GM12874 (cell line): ENCODE measurements around the gene PHC3.

Experiments used
- TF ChIP-seq, protein P1 (sequence below): IDR thresholded peaks from 2 replicates; pipeline ENCODE4 v1.5.1; 2011; ENCODE audit warnings: low read depth, mild to moderate bottlenecking, control low read depth, low read length, moderate library complexity; ENCODE audit not compliant: insufficient read depth

PHC3 gene

DNA sequence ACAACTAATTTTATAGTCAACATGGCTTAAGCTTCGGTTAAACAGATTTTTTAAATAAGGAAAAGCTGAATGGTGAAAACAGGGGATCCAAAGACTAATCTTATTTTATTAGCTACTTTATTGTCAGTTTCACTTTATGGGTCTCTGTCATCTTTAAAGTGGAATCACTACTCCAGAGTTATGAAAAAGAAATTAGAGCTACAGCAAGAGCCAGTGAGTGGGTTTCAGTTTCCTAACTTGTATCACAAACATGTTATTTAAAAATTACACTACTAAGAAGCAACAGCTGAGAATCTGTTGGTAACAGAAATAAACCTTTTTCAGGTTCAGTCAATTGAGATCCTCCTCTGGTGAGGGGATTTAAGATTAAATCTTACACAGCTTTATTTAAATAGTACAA is 10.0 kb downstream of the PHC3 start:
- TF ChIP-seq, protein P1, sequence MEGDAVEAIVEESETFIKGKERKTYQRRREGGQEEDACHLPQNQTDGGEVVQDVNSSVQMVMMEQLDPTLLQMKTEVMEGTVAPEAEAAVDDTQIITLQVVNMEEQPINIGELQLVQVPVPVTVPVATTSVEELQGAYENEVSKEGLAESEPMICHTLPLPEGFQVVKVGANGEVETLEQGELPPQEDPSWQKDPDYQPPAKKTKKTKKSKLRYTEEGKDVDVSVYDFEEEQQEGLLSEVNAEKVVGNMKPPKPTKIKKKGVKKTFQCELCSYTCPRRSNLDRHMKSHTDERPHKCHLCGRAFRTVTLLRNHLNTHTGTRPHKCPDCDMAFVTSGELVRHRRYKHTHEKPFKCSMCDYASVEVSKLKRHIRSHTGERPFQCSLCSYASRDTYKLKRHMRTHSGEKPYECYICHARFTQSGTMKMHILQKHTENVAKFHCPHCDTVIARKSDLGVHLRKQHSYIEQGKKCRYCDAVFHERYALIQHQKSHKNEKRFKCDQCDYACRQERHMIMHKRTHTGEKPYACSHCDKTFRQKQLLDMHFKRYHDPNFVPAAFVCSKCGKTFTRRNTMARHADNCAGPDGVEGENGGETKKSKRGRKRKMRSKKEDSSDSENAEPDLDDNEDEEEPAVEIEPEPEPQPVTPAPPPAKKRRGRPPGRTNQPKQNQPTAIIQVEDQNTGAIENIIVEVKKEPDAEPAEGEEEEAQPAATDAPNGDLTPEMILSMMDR: no peak

DNA sequence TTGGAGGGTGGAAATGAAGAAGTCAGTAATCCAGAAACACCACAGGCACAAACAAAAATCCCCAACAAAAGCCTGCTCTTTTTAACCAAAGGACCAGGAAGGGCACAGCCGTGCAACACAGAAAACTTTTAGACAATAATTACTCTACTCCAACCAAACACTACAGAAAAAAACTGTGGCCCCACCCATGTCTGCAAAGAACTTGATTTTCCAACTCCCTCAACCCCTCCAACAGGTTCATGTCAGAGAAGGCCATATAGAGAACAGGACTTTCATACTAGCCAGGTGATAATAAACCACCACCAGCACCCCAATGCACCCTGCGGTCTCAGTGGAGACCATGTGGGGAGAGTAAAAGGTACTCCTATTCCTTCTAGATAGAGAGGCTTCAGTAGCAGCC is 16.8 kb downstream of the PHC3 start:
- TF ChIP-seq, protein P1: no peak

DNA sequence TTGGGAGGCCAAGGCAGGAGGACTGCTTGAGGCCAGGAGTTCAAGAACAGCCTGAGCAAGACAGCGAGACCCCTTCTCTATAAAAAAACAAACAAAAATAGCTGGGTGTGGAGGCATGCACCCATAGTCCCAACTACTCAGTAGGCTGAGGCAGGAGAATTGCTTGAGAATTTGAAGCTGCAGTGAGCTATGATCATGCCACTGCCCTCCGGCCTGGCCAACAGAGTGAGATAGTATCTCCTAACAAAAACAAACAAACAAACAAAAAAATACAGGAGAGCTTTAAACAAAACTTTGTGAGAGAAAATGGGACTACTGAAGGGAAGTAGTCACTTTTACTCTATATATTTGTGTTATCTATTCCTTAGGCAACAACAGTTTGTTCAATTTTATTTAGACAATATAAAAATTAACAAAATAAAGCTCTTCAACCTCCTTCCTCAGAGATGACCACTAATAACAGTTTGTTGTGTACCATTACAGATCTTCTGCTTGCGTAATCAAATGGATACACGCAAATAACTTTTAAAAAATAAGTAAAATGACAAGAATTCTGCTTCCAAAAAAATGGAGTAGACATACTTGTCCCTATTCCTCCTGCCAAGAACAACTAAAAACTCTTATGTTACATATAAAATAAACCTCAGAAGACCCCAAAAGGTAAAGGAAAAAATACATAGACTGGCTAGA is 17.4 kb downstream of the PHC3 start:
- TF ChIP-seq, protein P1: no peak

DNA sequence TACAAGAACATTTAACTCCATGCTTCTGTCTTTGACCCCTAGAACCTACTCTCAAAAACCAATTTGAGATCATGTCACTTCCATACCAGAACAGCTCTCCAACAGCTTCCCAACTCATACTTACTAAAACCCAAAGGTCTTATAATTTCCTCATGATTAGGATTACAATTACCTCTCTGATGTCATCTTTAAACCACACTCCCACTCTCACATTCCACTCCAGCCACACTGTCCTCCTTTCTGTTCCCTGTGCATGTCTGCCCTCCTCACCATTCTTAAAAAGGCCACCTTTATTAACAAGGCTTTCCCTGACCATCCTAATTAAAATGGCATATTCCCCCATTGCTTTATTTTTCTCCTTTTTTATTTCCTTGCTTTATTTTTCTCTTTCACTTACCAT is 18.9 kb downstream of the PHC3 start:
- TF ChIP-seq, protein P1: no peak

DNA sequence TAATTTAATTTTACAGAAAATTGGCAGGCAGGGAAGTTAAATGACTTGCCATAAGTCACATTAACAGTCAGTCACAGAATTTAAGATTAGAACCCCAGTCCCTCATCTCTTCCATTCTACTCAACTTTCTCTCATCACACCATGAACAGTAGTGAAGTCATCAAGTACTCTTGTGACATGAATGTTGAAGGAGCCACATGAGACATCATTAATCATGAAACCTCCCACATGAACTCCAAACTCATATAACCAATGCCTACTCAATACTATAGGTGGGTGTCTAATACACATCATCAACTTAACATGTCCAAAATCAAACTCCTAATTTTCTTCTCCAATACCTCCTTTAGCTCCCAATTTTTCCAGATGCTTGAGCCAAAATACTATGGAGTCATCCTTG is 19.5 kb downstream of the PHC3 start:
- TF ChIP-seq, protein P1: no peak

DNA sequence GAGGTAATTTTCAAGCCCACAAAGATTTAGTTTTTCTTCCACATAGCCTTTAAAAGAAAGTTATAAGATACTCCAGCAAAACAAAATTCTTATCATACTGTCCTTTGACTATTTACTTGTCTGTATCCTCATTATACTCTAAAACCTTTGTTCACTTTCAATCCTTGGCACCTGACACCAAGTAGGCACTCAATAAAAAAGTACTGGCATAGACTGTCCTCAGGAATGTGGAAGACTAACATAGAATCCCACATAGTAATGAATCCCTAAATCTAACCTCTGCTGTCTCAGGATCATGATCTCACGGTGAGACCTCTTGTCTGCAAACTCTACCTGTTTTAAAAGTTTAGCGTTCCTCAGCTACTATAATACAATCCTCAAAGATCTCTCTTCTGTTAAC is 21.6 kb downstream of the PHC3 start:
- TF ChIP-seq, protein P1: no peak

DNA sequence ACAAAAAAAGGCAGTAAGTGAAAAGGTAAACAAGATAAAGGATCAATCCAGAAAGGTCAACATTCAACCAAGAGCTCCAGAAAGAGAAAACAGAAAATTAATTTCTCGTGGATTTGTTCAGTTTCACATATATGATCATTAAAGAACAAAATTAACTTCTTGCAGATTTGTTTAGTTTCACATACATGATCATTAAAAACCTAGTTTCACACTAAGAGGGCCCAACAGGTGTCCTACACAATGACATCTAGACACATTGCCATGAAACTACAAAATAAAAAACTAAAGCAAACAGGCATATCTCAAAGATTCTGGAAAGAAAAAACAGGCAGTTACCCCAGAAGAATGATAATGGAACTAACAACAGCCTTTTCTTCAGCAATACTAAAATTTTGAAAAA is 22.1 kb downstream of the PHC3 start:
- TF ChIP-seq, protein P1: no peak

DNA sequence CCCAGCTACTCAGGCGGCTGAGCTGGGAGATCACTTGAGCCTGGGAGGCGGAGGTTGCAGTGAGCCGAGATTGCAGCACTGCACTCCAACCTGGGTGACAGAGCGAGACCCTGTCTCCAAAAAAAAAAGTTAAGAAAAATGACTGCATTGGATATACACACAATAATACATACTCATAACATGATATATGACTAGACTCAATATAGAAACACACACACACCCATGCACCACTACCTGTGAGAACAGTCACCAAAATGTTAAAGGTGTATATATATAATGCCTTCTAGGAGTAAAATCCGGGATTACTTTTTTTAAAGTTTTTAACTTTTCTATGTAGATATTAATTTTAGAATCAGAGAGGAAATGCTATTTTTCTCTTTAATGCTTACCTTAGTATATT is 25.9 kb downstream of the PHC3 start:
- TF ChIP-seq, protein P1: no peak
